Central memory CD8-positive, alpha-beta T cell (primary cell): Measurements from ENCODE around the gene PCDHGB6.

Source experiments
- ATAC-seq: fragments of 150-1000 bp; cut with Tn5 transposase; replicated peaks from 2 replicates; pipeline ENCODE4 v1.10.0; 2022; ENCODE audit warnings: mild to moderate bottlenecking, moderate FRiP score, moderate number of reproducible peaks; ENCODE audit not compliant: poor library complexity, severe bottlenecking; ENCODE audit errors: extremely low read depth
- DNase-seq, 2 donors: peaks; one replicate each; pipeline ENCODE4 v3.0.0; 2021; ENCODE audit warnings: low spot score in 2 of 2
- H3K27ac Mint-ChIP-seq: one replicate; pipeline ENCODE4 v1.8.0; 2022; ENCODE audit warnings: low read depth, mild to moderate bottlenecking, moderate library complexity, mixed read lengths
- H3K27me3 Mint-ChIP-seq: one replicate; pipeline ENCODE4 v1.8.0; 2022; ENCODE audit warnings: mixed read lengths
- H3K36me3 Mint-ChIP-seq: one replicate; pipeline ENCODE4 v1.8.0; 2022; ENCODE audit warnings: mild to moderate bottlenecking, moderate library complexity, mixed read lengths; ENCODE audit not compliant: insufficient read depth
- H3K4me1 Mint-ChIP-seq: one replicate; pipeline ENCODE4 v1.8.0; 2022; ENCODE audit warnings: mixed read lengths
- H3K4me3 Mint-ChIP-seq: one replicate; pipeline ENCODE4 v1.8.0; 2022; ENCODE audit warnings: mild to moderate bottlenecking, moderate library complexity, mixed read lengths
- H3K9me3 Mint-ChIP-seq: one replicate; pipeline ENCODE4 v1.8.0; 2022; ENCODE audit warnings: mixed read lengths

The PCDHGB6 gene

GRCh38 chr5:141437221-141437620 lies 29.4 kb downstream of the PCDHGB6 start:
- no peaks in the 10 kb centered on the region for H3K4me1 Mint-ChIP-seq
- H3K9me3 Mint-ChIP-seq: peaks cover 4% of the 10 kb centered on the region
- DNase-seq (no peak), ATAC-seq (no peak)
- H3K4me3 Mint-ChIP-seq: no peak overlapping the region
- no peaks in the 10 kb centered on the region for H3K36me3 Mint-ChIP-seq
- peaks cover 37% of the 10 kb centered on the region for H3K27me3 Mint-ChIP-seq
- no peak overlapping the region for H3K27ac Mint-ChIP-seq

- ATAC-seq (no peak), DNase-seq (no peak)
- Mint-ChIP-seq H3K4me3 (no peak overlapping the region), H3K9me3 (no peaks in the 10 kb centered on the region), H3K36me3 (no peaks in the 10 kb centered on the region), H3K4me1 (no peaks in the 10 kb centered on the region), H3K27ac (no peak overlapping the region), H3K27me3 (peaks cover 22% of the 10 kb centered on the region)
These were observed 31.8 kb downstream of the PCDHGB6 start for GRCh38 chr5:141439411-141440141.

- no peaks in the 10 kb centered on the region for H3K36me3 Mint-ChIP-seq
- H3K4me1 Mint-ChIP-seq: no peaks in the 10 kb centered on the region
- DNase-seq (no peak), ATAC-seq (no peak)
- H3K27me3 Mint-ChIP-seq: peaks cover 26% of the 10 kb centered on the region
- H3K4me3 Mint-ChIP-seq: no peak overlapping the region
- no peaks in the 10 kb centered on the region for H3K9me3 Mint-ChIP-seq
- H3K27ac Mint-ChIP-seq: no peak overlapping the region
These were observed 32.5 kb downstream of the PCDHGB6 start for GRCh38 chr5:141440341-141440740.

GRCh38 chr5:141441571-141442170 lies 33.9 kb downstream of the PCDHGB6 start:
- no peak for DNase-seq
- ATAC-seq: no peak
- Mint-ChIP-seq H3K4me1 (no peaks in the 10 kb centered on the region), H3K9me3 (no peaks in the 10 kb centered on the region), H3K27ac (no peak overlapping the region), H3K36me3 (no peaks in the 10 kb centered on the region), H3K4me3 (no peak overlapping the region), H3K27me3 (peaks cover 28% of the 10 kb centered on the region)
